ENCODE measurements around the gene AP3D1. TPM values are rescaled to one million over a fixed set of nuclear protein-coding genes. Genes with fewer than 3 reads are reported as not detected.
"Not testable (repeated sequence)": the region's sequence is repeated elsewhere in the genome, so short reads cannot be mapped to it uniquely, and the experiment has no call there.

Gene AP3D1
- total RNA-seq, 2 donors from 2014 or later, result 105 to 137 TPM

DNA sequence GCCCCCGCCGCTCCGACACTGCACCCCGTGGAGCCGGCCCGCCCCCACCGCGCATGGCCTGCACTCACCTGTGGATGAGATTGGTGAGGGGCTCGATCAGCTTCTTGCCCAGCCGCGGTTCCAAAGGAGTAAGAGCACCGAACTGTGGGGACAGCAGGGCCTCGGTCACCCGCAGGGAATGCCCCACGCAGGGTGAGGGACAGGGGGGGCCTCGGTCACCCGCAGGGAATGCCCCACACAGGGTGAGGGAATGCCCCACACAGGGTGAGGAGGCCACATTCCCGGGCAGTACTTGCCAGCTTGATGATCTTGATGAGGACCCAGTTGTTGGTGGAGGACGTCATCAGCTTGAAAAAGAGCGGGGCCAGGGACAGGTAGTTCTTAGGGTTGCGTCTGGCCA lies 22.3 kb downstream of the AP3D1 start:
- intact Hi-C loops (cut with DNase I), result no loop called here
- TF ChIP-seq, protein P1, sequence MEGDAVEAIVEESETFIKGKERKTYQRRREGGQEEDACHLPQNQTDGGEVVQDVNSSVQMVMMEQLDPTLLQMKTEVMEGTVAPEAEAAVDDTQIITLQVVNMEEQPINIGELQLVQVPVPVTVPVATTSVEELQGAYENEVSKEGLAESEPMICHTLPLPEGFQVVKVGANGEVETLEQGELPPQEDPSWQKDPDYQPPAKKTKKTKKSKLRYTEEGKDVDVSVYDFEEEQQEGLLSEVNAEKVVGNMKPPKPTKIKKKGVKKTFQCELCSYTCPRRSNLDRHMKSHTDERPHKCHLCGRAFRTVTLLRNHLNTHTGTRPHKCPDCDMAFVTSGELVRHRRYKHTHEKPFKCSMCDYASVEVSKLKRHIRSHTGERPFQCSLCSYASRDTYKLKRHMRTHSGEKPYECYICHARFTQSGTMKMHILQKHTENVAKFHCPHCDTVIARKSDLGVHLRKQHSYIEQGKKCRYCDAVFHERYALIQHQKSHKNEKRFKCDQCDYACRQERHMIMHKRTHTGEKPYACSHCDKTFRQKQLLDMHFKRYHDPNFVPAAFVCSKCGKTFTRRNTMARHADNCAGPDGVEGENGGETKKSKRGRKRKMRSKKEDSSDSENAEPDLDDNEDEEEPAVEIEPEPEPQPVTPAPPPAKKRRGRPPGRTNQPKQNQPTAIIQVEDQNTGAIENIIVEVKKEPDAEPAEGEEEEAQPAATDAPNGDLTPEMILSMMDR (IDR thresholded peaks at IDR 0.05), result no peak

DNA sequence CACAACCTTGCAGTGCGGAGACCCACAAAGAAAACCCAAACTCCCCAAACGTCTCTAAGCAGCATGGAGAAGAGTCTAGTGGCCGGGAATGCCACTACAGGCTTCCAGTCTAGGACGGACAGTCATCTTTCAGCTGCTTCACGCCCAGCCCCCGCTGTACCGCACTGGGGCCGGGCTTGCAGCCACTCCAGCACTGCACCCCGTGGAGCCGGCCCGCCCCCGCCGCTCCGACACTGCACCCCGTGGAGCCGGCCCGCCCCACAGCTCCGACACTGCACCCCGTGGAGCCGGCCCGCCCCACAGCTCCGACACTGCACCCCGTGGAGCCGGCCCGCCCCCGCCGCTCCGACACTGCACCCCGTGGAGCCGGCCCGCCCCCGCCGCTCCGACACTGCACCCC lies 23.1 kb downstream of the AP3D1 start:
- H3K27ac ChIP-seq; intact Hi-C loops (cut with DNase I); H3K9me3 ChIP-seq; H3K27me3 ChIP-seq; DNase-seq; H3K4me1 ChIP-seq; H3K9ac ChIP-seq (ENCODE audit: low read depth in 2 of 2, low read length in 2 of 2); H3K4me3 ChIP-seq: not testable (repeated sequence)
- H3K36me3 ChIP-seq, result peaks cover 26% of the 10 kb centered on the region

More for the DNA sequence above, 22.3 kb downstream of the AP3D1 start:
- no peak overlapping the region for H3K27ac ChIP-seq
- H3K4me3 ChIP-seq, result no peak overlapping the region
- no peaks in the 10 kb centered on the region for H3K4me1 ChIP-seq
- peaks cover 22% of the 10 kb centered on the region for H3K36me3 ChIP-seq
- H3K9ac ChIP-seq (ENCODE audit: low read depth in 2 of 2, low read length in 2 of 2), result no peak overlapping the region
- no peak for DNase-seq
- no peaks in the 10 kb centered on the region for H3K27me3 ChIP-seq
- H3K9me3 ChIP-seq, result no peaks in the 10 kb centered on the region

DNA sequence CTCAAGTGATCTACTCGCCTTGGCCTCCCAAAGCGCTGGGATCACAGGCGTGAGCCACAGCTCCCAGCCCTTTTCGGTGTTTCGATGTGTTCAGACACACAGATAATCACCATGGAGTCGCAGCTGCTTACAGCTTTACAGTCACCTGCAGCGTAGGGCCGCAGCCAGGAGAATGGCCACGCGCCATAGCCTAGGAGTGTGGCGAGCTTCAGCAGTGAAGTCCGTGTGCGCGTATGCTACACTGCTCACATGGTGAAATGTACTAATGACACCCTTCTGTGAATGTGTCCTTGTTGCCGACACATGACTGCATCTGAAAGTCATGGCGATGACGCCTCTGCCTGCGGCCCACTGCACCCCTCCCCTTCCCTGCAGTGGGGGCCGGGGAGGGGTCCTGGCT lies 23.6 kb downstream of the AP3D1 start:
- no peak overlapping the region for H3K27ac ChIP-seq
- H3K27me3 ChIP-seq, result no peaks in the 10 kb centered on the region
- no peak overlapping the region for H3K9ac ChIP-seq (ENCODE audit: low read depth in 2 of 2, low read length in 2 of 2)
- intact Hi-C loops (cut with DNase I), result no loop called here
- no peak for DNase-seq
- H3K4me1 ChIP-seq, result no peaks in the 10 kb centered on the region
- TF ChIP-seq, protein P1 (IDR thresholded peaks at IDR 0.05), result no peak
- peaks cover 31% of the 10 kb centered on the region for H3K36me3 ChIP-seq
- H3K4me3 ChIP-seq, result no peak overlapping the region
- H3K9me3 ChIP-seq, result no peaks in the 10 kb centered on the region

DNA sequence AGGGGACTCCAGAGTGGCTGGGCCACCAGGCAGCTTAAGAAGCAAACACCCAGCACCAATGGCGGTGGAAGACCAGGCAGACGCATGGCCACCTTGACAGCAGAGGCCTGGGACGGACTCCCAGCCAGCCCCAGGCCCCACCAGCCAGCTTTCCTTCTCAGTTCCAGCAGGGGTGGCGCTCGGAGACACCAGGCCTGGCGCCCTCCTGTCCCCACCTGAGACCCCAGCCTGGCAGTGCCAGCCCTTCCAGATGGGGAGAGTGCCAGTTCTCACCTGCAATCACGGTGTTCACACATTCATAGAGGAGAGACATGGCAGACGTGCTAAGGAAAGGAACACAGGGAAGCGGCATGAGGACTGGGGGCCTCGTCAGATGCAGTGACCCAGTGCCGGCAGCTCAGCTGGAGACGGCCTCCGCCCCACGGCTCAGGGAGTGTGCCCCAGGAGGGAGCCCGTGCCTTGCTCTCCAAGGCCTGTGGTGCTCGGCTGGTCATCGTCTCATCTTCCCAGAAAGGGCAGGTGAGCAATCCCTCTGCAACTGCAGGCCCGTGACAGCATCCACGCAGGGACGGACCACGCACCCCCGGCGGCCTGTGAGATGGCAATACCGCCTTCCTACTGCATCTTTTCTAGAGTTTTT lies 24.4 kb downstream of the AP3D1 start:
- H3K27ac ChIP-seq, result no peak overlapping the region
- no peak overlapping the region for H3K9ac ChIP-seq (ENCODE audit: low read depth in 2 of 2, low read length in 2 of 2)
- no peaks in the 10 kb centered on the region for H3K9me3 ChIP-seq
- intact Hi-C loops (cut with DNase I), result no loop called here
- DNase-seq, result no peak
- H3K4me3 ChIP-seq, result no peak overlapping the region
- no peaks in the 10 kb centered on the region for H3K27me3 ChIP-seq
- peaks cover 33% of the 10 kb centered on the region for H3K36me3 ChIP-seq
- TF ChIP-seq, protein P1 (IDR thresholded peaks at IDR 0.05), result no peak
- no peaks in the 10 kb centered on the region for H3K4me1 ChIP-seq

DNA sequence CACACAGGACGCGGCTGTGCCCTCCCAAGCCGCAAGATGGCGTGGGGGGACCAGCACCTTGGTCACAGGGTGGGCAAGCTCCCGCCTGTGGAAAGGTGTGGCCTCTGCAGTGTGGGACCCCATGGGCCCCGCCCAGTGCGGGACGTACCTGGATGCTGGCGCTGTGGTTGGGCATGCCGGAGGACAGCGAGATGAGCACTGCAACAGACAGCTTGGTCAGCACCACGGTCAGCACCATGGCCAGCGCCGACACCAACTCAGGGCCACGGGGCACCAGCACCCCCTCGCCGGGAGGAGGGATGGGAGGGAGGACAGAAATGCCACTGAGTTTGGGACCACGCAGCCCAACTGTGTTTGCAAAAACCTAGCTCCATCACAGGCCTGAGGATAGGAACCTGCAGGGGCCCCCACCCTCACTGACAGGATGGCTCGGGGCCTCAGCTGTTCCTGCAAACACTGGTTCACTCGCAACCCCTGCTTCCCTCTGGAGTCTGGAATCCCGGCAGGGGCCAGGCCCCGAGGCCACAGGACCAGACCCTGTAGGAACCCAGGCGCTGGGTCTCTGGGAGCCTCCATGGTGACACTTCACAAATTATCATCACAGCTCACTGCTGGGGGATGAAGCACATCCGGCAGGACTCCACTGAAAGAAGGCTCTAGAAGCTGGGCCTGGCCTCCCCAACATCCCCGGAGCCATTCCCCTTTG lies 27.5 kb downstream of the AP3D1 start:
- TF ChIP-seq, protein P1 (IDR thresholded peaks at IDR 0.05), result no peak
- Histone ChIP-seq H3K4me1 (no peaks in the 10 kb centered on the region), H3K36me3 (peaks cover 44% of the 10 kb centered on the region), H3K9ac (ENCODE audit: low read depth in 2 of 2, low read length in 2 of 2) (no peak overlapping the region), H3K27me3 (no peaks in the 10 kb centered on the region), H3K9me3 (no peaks in the 10 kb centered on the region), H3K27ac (no peak overlapping the region), H3K4me3 (no peak overlapping the region)
- no peak for DNase-seq
- intact Hi-C loops (cut with DNase I), result no loop called here

DNA sequence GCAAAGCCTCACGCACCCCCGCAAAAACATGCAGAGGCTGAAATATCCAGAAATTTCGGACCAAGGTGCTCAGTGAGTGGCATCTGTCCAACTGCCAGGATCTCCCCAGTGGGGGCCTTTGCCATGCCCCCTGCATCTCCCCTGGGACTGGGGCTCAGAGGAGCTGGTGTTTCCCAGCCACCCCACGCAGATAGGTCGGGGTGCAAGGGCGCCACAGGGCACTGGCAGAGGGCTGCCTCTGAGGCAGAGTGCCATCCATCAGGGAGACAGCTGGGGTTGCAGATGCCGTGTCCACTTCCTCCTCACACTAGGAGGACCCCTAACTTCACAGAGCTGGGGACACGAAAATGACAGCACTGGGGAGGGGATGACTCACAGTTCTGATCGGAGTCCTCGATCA lies 28.4 kb downstream of the AP3D1 start:
- no peak overlapping the region for H3K9ac ChIP-seq (ENCODE audit: low read depth in 2 of 2, low read length in 2 of 2)

More for the DNA sequence above, 28.4 kb downstream of the AP3D1 start:
- DNase-seq, result no peak
- TF ChIP-seq, protein P1 (IDR thresholded peaks at IDR 0.05), result no peak
- H3K9me3 ChIP-seq, result no peaks in the 10 kb centered on the region
- no peaks in the 10 kb centered on the region for H3K4me1 ChIP-seq
- peaks cover 46% of the 10 kb centered on the region for H3K36me3 ChIP-seq
- intact Hi-C loops (cut with DNase I), result no loop called here
- H3K27ac ChIP-seq, result no peak overlapping the region
- no peak overlapping the region for H3K4me3 ChIP-seq
- no peaks in the 10 kb centered on the region for H3K27me3 ChIP-seq

Data from colonic mucosa (tissue), 4 donors.